B cell (primary cell): ENCODE results near the gene SCN2B.

Experiments
- EZH2 ChIP-seq: IDR thresholded peaks from 2 replicates; pipeline ENCODE4 v1.6.1; 2012; ENCODE audit warnings: borderline replicate concordance, low read depth, mild to moderate bottlenecking, moderate library complexity, low read length; ENCODE audit not compliant: insufficient read depth, poor library complexity, severe bottlenecking
- TF ChIP-seq, protein P1 (sequence below): fragments of 200-600 bp; IDR thresholded peaks from one replicate; pipeline ENCODE4 v1.8.0; 2022; ENCODE audit warnings: antibody characterized with exemption, mild to moderate bottlenecking

DNA sequence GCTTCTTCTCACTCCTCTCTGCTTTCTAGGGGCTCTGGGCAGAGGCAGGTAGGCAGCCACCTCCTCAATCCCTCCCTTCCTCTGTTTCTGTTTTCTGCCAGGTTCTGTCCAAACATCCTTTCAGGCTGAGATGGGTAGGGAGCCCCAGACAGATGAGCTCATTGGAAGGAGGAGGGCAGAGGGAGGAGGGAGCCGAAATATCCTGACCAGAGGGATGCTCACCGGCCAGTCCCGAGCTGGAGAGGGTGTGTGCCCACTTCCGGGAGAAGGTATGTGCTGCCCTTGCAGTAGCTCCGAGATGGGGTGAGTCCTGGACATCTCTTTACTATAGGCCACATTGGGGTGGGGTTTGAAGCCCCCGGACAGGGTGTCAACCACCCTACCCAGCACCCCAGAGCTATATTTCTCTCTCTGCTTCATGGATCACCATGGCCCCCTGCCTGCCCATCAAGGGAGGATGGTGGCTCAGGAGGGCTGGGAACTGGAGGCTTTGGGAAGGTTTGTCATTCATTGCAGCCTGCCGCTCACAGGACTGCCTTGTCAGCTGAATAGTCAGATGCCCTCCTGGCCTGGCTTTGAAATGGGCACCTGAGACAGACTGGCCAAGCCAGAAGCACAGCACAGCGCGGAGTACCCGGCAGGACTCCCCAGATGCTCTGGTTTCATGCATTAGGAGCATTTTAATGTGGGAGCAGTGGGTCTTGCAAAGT lies 19.1 kb downstream of the SCN2B start:
- no peak for TF ChIP-seq EZH2
- TF ChIP-seq, protein P1, sequence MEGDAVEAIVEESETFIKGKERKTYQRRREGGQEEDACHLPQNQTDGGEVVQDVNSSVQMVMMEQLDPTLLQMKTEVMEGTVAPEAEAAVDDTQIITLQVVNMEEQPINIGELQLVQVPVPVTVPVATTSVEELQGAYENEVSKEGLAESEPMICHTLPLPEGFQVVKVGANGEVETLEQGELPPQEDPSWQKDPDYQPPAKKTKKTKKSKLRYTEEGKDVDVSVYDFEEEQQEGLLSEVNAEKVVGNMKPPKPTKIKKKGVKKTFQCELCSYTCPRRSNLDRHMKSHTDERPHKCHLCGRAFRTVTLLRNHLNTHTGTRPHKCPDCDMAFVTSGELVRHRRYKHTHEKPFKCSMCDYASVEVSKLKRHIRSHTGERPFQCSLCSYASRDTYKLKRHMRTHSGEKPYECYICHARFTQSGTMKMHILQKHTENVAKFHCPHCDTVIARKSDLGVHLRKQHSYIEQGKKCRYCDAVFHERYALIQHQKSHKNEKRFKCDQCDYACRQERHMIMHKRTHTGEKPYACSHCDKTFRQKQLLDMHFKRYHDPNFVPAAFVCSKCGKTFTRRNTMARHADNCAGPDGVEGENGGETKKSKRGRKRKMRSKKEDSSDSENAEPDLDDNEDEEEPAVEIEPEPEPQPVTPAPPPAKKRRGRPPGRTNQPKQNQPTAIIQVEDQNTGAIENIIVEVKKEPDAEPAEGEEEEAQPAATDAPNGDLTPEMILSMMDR = no peak
